Measurements from ENCODE around the gene KCP.

DNA sequence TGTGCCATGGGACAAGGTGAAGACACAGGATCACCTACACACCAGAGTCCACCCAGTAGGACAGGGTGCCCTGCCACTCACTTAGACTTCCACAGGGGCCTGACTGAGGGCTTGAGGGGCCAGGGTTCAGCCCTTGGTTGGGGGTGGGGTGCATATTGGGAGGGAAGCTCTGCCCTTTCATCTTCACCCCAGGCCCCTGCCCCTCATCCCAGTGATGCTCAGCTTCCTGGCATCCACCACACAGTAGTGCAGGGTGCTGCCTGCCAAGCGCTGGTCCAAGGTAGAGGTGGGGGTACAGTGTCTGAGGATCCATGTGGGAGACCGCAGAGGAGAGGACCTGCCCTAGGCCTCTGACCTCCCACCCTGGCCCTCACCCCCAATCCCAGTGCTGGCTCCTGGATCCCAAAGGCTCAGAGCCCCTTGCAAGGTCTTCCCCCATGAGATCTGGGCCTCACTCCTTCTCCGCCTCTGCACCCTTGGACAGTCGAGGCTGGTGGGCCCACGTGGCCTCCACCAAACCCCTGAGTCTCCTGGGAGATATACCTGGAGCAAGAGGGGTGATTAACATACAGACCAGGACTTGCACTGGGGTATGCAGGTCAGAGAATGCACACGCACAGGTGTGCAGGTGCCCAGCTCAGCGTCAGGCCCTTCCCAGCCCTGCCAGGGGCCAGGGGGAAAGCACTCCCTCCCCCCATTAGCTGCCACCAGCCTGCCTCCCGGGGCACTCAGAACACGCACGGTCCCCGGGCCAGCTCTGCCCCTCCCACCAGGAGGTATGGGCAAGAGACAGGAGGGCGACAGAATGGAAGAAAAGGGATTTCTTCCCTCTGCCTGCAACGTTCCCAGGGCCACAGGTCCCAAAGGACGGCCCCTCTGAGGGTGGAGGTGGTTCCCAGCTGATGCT is 18.6 kb upstream of the KCP start:
- TF ChIP-seq POLR2A (IDR thresholded peaks at IDR 0.05; ENCODE audit: low read depth, low read length) (no peak), POLR2AphosphoS5 (IDR thresholded peaks at IDR 0.05; ENCODE audit: low read depth, low read length) (no peak)

Data from GM12892 (cell line).